H1 (cell line): ENCODE data around the gene COQ10B. TPM values are rescaled to one million over a fixed set of nuclear protein-coding genes. Genes with fewer than 3 reads are reported as not detected.

Source experiments
- ATF2 ChIP-seq: IDR thresholded peaks from 2 replicates; pipeline ENCODE4 v1.6.1; 2012; ENCODE audit warnings: low read length, inconsistent platforms
- BACH1 ChIP-seq: IDR thresholded peaks from 2 replicates; pipeline ENCODE4 v1.6.1; 2012; ENCODE audit warnings: low read length, improper control_type of control experiment
- CHD1 ChIP-seq: IDR thresholded peaks from 2 replicates; pipeline ENCODE4 v1.6.1; 2012; ENCODE audit warnings: low read depth, low read length, improper control_type of control experiment
- CHD2 ChIP-seq: IDR thresholded peaks from 2 replicates; pipeline ENCODE4 v1.6.1; 2012; ENCODE audit warnings: low read length, improper control_type of control experiment
- CREB1 ChIP-seq: IDR thresholded peaks from 2 replicates; pipeline ENCODE4 v1.6.1; 2012; ENCODE audit warnings: inconsistent platforms
- CTBP2 ChIP-seq: IDR thresholded peaks from 2 replicates; pipeline ENCODE4 v1.7.0; 2011; ENCODE audit warnings: borderline replicate concordance, mild to moderate bottlenecking, moderate library complexity, mixed read lengths, low read length; ENCODE audit not compliant: insufficient read depth, insufficient read length
- CTCF ChIP-seq, 3 experiments: IDR thresholded peaks; 1 replicate in 2 of 3; 2 replicates in 1 of 3; pipeline versions ENCODE4 v1.5.1 to v1.6.1; 2011; ENCODE audit warnings: low read length in 3 of 3, mild to moderate bottlenecking in 3 of 3, inconsistent platforms in 2 of 3, low read depth in 1 of 3, moderate library complexity in 1 of 3; ENCODE audit not compliant: insufficient read depth in 1 of 3; ENCODE audit errors: control extremely low read depth in 1 of 3
- GABPA ChIP-seq: IDR thresholded peaks from 2 replicates; pipeline ENCODE4 v1.6.1; 2011; ENCODE audit warnings: mild to moderate bottlenecking, low read length, moderate library complexity, borderline replicate concordance; ENCODE audit not compliant: insufficient read depth
- MAX ChIP-seq: IDR thresholded peaks from 2 replicates; pipeline ENCODE4 v1.6.1; 2012; ENCODE audit warnings: inconsistent platforms
- RFX5 ChIP-seq: IDR thresholded peaks from 2 replicates; pipeline ENCODE4 v1.6.1; 2011; ENCODE audit warnings: low read depth, low read length, improper control_type of control experiment, borderline replicate concordance
- RXRA ChIP-seq: IDR thresholded peaks from 2 replicates; pipeline ENCODE4 v1.6.1; 2011; ENCODE audit warnings: low read depth, mild to moderate bottlenecking, low read length, moderate library complexity; ENCODE audit not compliant: insufficient read depth
- SIN3A ChIP-seq, 2 experiments: IDR thresholded peaks in 1 of 2; conservative IDR thresholded peaks in 1 of 2; 2 replicates each; pipeline ENCODE4 v1.6.1; 2011 to 2012; ENCODE audit warnings: low read length in 2 of 2, improper control_type of control experiment in 1 of 2, low read depth in 1 of 2, mild to moderate bottlenecking in 1 of 2
- SIRT6 ChIP-seq: IDR thresholded peaks from one replicate; pipeline ENCODE4 v1.7.1; 2012; ENCODE audit warnings: low read length, inconsistent platforms
- SP4 ChIP-seq: IDR thresholded peaks from 2 replicates; pipeline ENCODE4 v1.6.1; 2012; ENCODE audit warnings: low read length, inconsistent platforms
- TAF7 ChIP-seq: optimal IDR thresholded peaks from 2 replicates; pipeline ENCODE3; 2011; ENCODE audit warnings: low read depth, mild to moderate bottlenecking, inconsistent platforms, low read length, moderate library complexity, borderline replicate concordance
- TCF12 ChIP-seq: IDR thresholded peaks from 2 replicates; pipeline ENCODE4 v1.6.1; 2011; ENCODE audit warnings: low read depth, mild to moderate bottlenecking, low read length
- YY1 ChIP-seq: IDR thresholded peaks from 2 replicates; pipeline ENCODE4 v1.6.1; 2011; ENCODE audit warnings: low read depth, mild to moderate bottlenecking, low read length
- polyA plus RNA-seq, 7 experiments: library from polyadenylated mRNA; depleted of rRNA in 3 of 7; stranded (reverse) in 5 of 7; unstranded in 2 of 7; fragments of >200 nt in 5 of 7; fragments of 200-250 nt in 2 of 7; gene quantifications; 1 replicate in 5 of 7; 2 replicates in 1 of 7; 4 replicates in 1 of 7; pipeline versions ENCODE4 v1.2.1 to v1.2.3, GENCODE V29; 2011 to 2013; ENCODE audit warnings: missing spikeins in 2 of 7, mixed read lengths in 2 of 7
- total RNA-seq: library from RNA; stranded (reverse); fragmentation: NEBNext Ultra II Directional; extraction: Animal tissue kit (Norgen Biotek cat#: 25700); gene quantifications from 2 replicates; pipeline ENCODE4 v1.2.1, GENCODE V29; 2021

The COQ10B gene
- total and polyA plus RNA-seq, 2 of the 8 experiments (the other 6 are each of a cell fraction or from before 2014, with no cell fraction given): 1.9 to 17.3 TPM

- TF ChIP-seq RFX5 (0 out of 2 replicates have a peak, but pooled peaks have one; percentile 17), ATF2 (no peak; the same call in 1 of the 2 replicates), SP4 (peak; percentile 39), TCF12 (no peak), CTBP2 (no peak), SIRT6 (no peak), CTCF (IDR thresholded peaks at IDR 0.05; ENCODE audit: control extremely low read depth in 1 of 3, insufficient read depth in 1 of 3, low read depth in 1 of 3, low read length in 3 of 3) (peak; percentile 0 to 23 (median 20); a peak in 2 of 4 replicates), SIN3A (conservative IDR thresholded peaks at IDR 0.05 in 1 of 2, IDR thresholded peaks at IDR 0.05 in 1 of 2; ENCODE audit: low read depth in 1 of 2, low read length in 2 of 2) (peak; percentile 7 to 83; a peak in 2 of 4 replicates), GABPA (no peak), CHD2 (0 out of 2 replicates have a peak, but pooled peaks have one; percentile 6), BACH1 (peak; percentile 65; the same call in 1 of the 2 replicates), YY1 (peak; percentile 77; the same call in 1 of the 2 replicates), MAX (peak; percentile 28; the same call in 1 of the 2 replicates), CHD1 (peak; percentile 62; the same call in 1 of the 2 replicates), TAF7 (no peak), CREB1 (peak; percentile 88; the same call in 1 of the 2 replicates), RXRA (no peak)
Measured at GRCh38 chr2:197453123-197453913, at the start of gene COQ10B (continued).
